Heart left ventricle (tissue), 13 donors: Measurements from ENCODE around the gene FXYD3.

Experiments
- POLR2A ChIP-seq, 2 donors: fragments of 450-650 bp; IDR thresholded peaks; one replicate each; pipeline ENCODE4 v1.6.1; 2017; ENCODE audit warnings: antibody characterized with exemption in 2 of 2, mild to moderate bottlenecking in 2 of 2, moderate library complexity in 2 of 2
- TF ChIP-seq, protein P1 (sequence below), 12 donors: fragments of 200-600 bp; sonication (generic) in 4 of 12; IDR thresholded peaks; one replicate each; pipeline versions ENCODE4 v1.5.0 to v1.8.0; 2018 to 2022; ENCODE audit warnings: antibody characterized with exemption in 12 of 12, mild to moderate bottlenecking in 5 of 12
- donor health status: ischemic (EF 13 %, LVEDD 7.1; RV severe dilation, severe dysfunction).
- donor health status: DM: no; HTN: yes; CAD: no.
- donor health status: DM: no; HTN: no; CAD: no.
- donor health status: ischemic (EF 25% LVEDD 6.9; RV normal size, moderate dysfunction).
- donor health status: ischemic (EF 25% LVEDD 5.7; RV mildly dilated, moderate dysfunction).
- donor health status: ischemic (EF 35%, LVEDD 5.7; RV mildly dilated, moderate dysfunction).
- donor health status: nonischemic (EF 11% LVEDD 7.7; RV severe dilation, severe dysfunction).
- donor health status: DM: yes; HTN: yes; CAD: no.
- donor health status: PGD.
- donor health status: ischemic (EF 29% LVEDD 5.4; RV normal size, mild dysfunction).
- donor health status: nonischemic (EF 23%, LVEDD 6.1; RV moderate dilation, normal function).

- TF ChIP-seq, protein P1, sequence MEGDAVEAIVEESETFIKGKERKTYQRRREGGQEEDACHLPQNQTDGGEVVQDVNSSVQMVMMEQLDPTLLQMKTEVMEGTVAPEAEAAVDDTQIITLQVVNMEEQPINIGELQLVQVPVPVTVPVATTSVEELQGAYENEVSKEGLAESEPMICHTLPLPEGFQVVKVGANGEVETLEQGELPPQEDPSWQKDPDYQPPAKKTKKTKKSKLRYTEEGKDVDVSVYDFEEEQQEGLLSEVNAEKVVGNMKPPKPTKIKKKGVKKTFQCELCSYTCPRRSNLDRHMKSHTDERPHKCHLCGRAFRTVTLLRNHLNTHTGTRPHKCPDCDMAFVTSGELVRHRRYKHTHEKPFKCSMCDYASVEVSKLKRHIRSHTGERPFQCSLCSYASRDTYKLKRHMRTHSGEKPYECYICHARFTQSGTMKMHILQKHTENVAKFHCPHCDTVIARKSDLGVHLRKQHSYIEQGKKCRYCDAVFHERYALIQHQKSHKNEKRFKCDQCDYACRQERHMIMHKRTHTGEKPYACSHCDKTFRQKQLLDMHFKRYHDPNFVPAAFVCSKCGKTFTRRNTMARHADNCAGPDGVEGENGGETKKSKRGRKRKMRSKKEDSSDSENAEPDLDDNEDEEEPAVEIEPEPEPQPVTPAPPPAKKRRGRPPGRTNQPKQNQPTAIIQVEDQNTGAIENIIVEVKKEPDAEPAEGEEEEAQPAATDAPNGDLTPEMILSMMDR (IDR thresholded peaks at IDR 0.05) = no peak
- no peak for TF ChIP-seq POLR2A (IDR thresholded peaks at IDR 0.05)
Measured at GRCh38 chr19:35084509-35084762, 31.2 kb upstream of the FXYD3 start.
